B cell (primary cell): ENCODE results near the gene HOXA5. TPM values are rescaled to one million over a fixed set of nuclear protein-coding genes. Genes with fewer than 3 reads are reported as not detected.

Experiments used
- ATAC-seq: fragments of 200-7000 bp; cut with Tn5 transposase; one replicate; pipeline ENCODE4 v1.10.0; 2021; ENCODE audit warnings: low read depth, mild to moderate bottlenecking, moderate number of reproducible peaks, moderate library complexity
- CTCF ChIA-PET: fragments of 350-600 bp; sonication (Branson Sonifier 250); formaldehyde crosslinking; loops from one replicate; lab custom pipeline; 2021; ENCODE audit warnings: antibody characterized with exemption, inconsistent platforms; lab: Charles Lee
- POLR2A ChIA-PET: fragments of 350-600 bp; sonication (Branson Sonifier 250); formaldehyde crosslinking; loops from one replicate; lab custom pipeline; 2021; ENCODE audit warnings: antibody characterized with exemption; lab: Charles Lee
- DNase-seq: peaks from one replicate; pipeline ENCODE4 v3.0.0; 2013
- H2AFZ ChIP-seq: 2 replicates; pipeline ENCODE4 v1.6.1; 2012; ENCODE audit warnings: mild to moderate bottlenecking, low read depth, low read length; ENCODE audit not compliant: insufficient read depth, poor library complexity, severe bottlenecking
- H3K27ac ChIP-seq, 2 donors: 1 replicate in 1 of 2; 2 replicates in 1 of 2; pipeline ENCODE4 v1.5.1; 2012 to 2013; ENCODE audit warnings: low read length in 2 of 2, mild to moderate bottlenecking in 2 of 2, moderate library complexity in 1 of 2
- H3K27me3 ChIP-seq, 4 experiments: fragments of 200-600 bp in 1 of 4; sonication (generic) in 1 of 4; replicated peaks in 1 of 4; 1 replicate in 2 of 4; 2 replicates in 2 of 4; pipeline versions ENCODE4 v1.6.1 to v1.7.0; 2013 to 2016; ENCODE audit warnings: low read length in 3 of 4, mild to moderate bottlenecking in 2 of 4, mixed read lengths in 1 of 4, moderate library complexity in 1 of 4; ENCODE audit not compliant: insufficient read depth in 4 of 4, control insufficient read depth in 3 of 4; ENCODE audit errors: control extremely low read depth in 1 of 4
- H3K36me3 ChIP-seq, 2 experiments: replicated peaks in 1 of 2; 1 replicate in 1 of 2; 2 replicates in 1 of 2; pipeline versions ENCODE4 v1.6.1 to v1.7.1; 2013; ENCODE audit warnings: low read length in 1 of 2; ENCODE audit not compliant: insufficient read depth in 2 of 2, control insufficient read depth in 1 of 2; ENCODE audit errors: control extremely low read depth in 1 of 2, extremely low read depth in 1 of 2
- H3K4me1 ChIP-seq, 2 donors: fragments of 200-600 bp in 1 of 2; sonication (generic) in 1 of 2; 1 replicate in 1 of 2; 2 replicates in 1 of 2; pipeline versions ENCODE4 v1.5.1 to v1.6.1; 2013 to 2017; ENCODE audit warnings: low read length in 2 of 2; ENCODE audit not compliant: control insufficient read depth in 2 of 2, insufficient read depth in 2 of 2
- H3K4me2 ChIP-seq: replicated peaks from 2 replicates; pipeline ENCODE3; 2012; ENCODE audit warnings: mild to moderate bottlenecking, low read depth, low read length; ENCODE audit not compliant: poor library complexity, severe bottlenecking
- H3K4me3 ChIP-seq, 5 experiments: fragments of 200-600 bp in 1 of 5; sonication (generic) in 1 of 5; 1 replicate in 3 of 5; 2 replicates in 2 of 5; pipeline versions ENCODE4 v1.5.1 to v1.7.0; 2011 to 2016; ENCODE audit warnings: low read length in 4 of 5, mild to moderate bottlenecking in 4 of 5, low read depth in 2 of 5, control low read depth in 1 of 5, moderate library complexity in 1 of 5; ENCODE audit not compliant: insufficient read depth in 1 of 5; ENCODE audit errors: control extremely low read depth in 1 of 5, extremely low read depth in 1 of 5
- H3K79me2 ChIP-seq: fragments of 200-600 bp; sonication (generic); one replicate; pipeline ENCODE4 v1.6.0; 2016; ENCODE audit warnings: low read length; ENCODE audit not compliant: control insufficient read depth, insufficient read depth
- H3K9ac ChIP-seq: fragments of 200-600 bp; sonication (generic); 2 replicates; pipeline ENCODE4 v1.6.1; 2017; ENCODE audit warnings: mild to moderate bottlenecking, low read length, moderate library complexity
- H3K9me3 ChIP-seq, 3 donors: one replicate each; pipeline versions ENCODE4 v1.6.1 to v1.7.1; 2013; ENCODE audit warnings: low read length in 2 of 3; ENCODE audit not compliant: control insufficient read depth in 2 of 3, insufficient read depth in 1 of 3; ENCODE audit errors: control extremely low read depth in 1 of 3
- H4K20me1 ChIP-seq: 2 replicates; pipeline ENCODE4 v1.6.0; 2012; ENCODE audit warnings: mild to moderate bottlenecking, low read length; ENCODE audit not compliant: insufficient read depth, control insufficient read depth, poor library complexity, severe bottlenecking
- H3K27ac Mint-ChIP-seq: one replicate; pipeline ENCODE4 v1.8.0; 2021; ENCODE audit warnings: mixed read lengths
- H3K27me3 Mint-ChIP-seq: one replicate; pipeline ENCODE4 v1.8.0; 2021; ENCODE audit warnings: mixed read lengths
- H3K4me1 Mint-ChIP-seq: one replicate; pipeline ENCODE4 v1.8.0; 2021; ENCODE audit warnings: mixed read lengths
- H3K4me3 Mint-ChIP-seq: one replicate; pipeline ENCODE4 v1.8.0; 2021; ENCODE audit warnings: mixed read lengths
- H3K9me3 Mint-ChIP-seq: one replicate; pipeline ENCODE4 v1.8.0; 2022; ENCODE audit warnings: mixed read lengths; ENCODE audit not compliant: insufficient read depth
- CTCF ChIP-seq: fragments of 200-600 bp; IDR thresholded peaks from one replicate; pipeline ENCODE4 v1.8.0; 2022; ENCODE audit warnings: antibody characterized with exemption, mild to moderate bottlenecking
- EZH2 ChIP-seq: IDR thresholded peaks from 2 replicates; pipeline ENCODE4 v1.6.1; 2012; ENCODE audit warnings: borderline replicate concordance, low read depth, mild to moderate bottlenecking, moderate library complexity, low read length; ENCODE audit not compliant: insufficient read depth, poor library complexity, severe bottlenecking
- WGBS: methylation state at CpG from one replicate; pipeline ENCODE4 v1.1.5; 2013; ENCODE audit warnings: missing lambda C conversion rate; ENCODE audit not compliant: insufficient coverage; 5-methylcytosine and 5-hydroxymethylcytosine counted together
- intact Hi-C: fragments of 100-400 bp; cut with micrococcal nuclease; formaldehyde crosslinking; loops from one replicate; pipeline ENCODE4 v1.10.0; 2022
- polyA plus RNA-seq: library from polyadenylated mRNA; depleted of rRNA; stranded (reverse); fragments of >200 nt; gene quantifications from 2 replicates; pipeline ENCODE4 v1.2.3, GENCODE V29; 2012
- total RNA-seq, 2 donors: library from RNA; stranded (reverse); fragments of 120-200 nt in 1 of 2; gene quantifications; 1 replicate in 1 of 2; 2 replicates in 1 of 2; pipeline versions ENCODE4 v1.2.3 to v1.2.4, GENCODE V29; 2013 to 2022

Gene HOXA5
- total and polyA plus RNA-seq, 2 donors (not counting 1 experiment from before 2014, with no cell fraction given), result not detected

- Histone ChIP-seq H3K4me3 (peak overlapping the region; percentile 68 to 91 (median 79)), H3K4me2 (peak overlapping the region; percentile 97), H3K36me3 (no peaks in the 10 kb centered on the region), H4K20me1 (peaks cover 12% of the 10 kb centered on the region), H3K9me3 (peaks cover 0 to 21% (median 0%) of the 10 kb centered on the region in 3 donors), H2AFZ (peak overlapping the region; percentile 93), H3K79me2 (no peaks in the 10 kb centered on the region), H3K27ac (peak overlapping the region in 1 of 2 donors; percentile 2), H3K4me1 (peaks cover 34 to 40% of the 10 kb centered on the region in 2 donors), H3K9ac (peak overlapping the region; percentile 91), H3K27me3 (peaks cover 0 to 80% (median 49%) of the 10 kb centered on the region in 4 experiments)
- Mint-ChIP-seq H3K4me3 (peak overlapping the region; percentile 88), H3K27ac (peak overlapping the region; percentile 68), H3K9me3 (no peaks in the 10 kb centered on the region), H3K4me1 (peaks cover 35% of the 10 kb centered on the region), H3K27me3 (peaks cover 59% of the 10 kb centered on the region)
- ATAC-seq (no peak), DNase-seq (peak; percentile 49)
- intact Hi-C loops, result loop anchor here (1.0 to 5.0 kb wide), 6 partner anchors 34 to 1235 kb away; partner anchors contain the start of gene SKAP2
- POLR2A ChIA-PET, result interaction anchor here (0.6 to 0.7 kb wide), 2 partner anchors 433 to 1458 kb away, joined by 5 to 11 read pairs; no protein-coding TSS in a partner anchor
- WGBS, result under 1% methylated on average over 20 of the region's 41 CpGs
- no peak for TF ChIP-seq CTCF
- TF ChIP-seq EZH2, result no peak
- CTCF ChIA-PET, result interaction anchor here (0.7 to 1.0 kb wide), 4 partner anchors 54 to 416 kb away, joined by 3 to 4 read pairs (median 4); no protein-coding TSS in a partner anchor
Measured at GRCh38 chr7:27096768-27097514, 46.5 kb downstream of the HOXA5 start.
